ENCODE measurements around the gene SEC16B. TPM values are rescaled to one million over a fixed set of nuclear protein-coding genes. Genes with fewer than 3 reads are reported as not detected.

The SEC16B gene
- total and polyA plus RNA-seq, 2 donors from 2014 or later, result 3.5 to 4.8 TPM

DNA sequence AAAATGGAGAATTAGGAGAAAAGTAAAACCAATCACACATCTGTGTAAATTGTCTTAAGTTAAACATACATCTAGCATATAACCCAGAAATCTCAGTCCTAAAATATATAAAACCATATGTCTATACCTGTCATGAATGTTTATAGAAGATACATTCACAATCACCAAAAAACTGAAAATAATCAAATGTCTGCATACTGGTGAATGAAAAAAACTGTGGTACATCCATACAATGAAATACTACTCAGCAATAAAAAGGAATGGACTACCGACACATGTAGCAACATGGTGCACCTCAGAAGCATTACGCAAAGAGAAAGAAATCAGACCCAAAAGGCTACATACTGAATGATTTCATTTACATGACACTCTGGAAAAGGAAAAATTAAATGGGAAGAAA lies 47.7 kb upstream of the SEC16B start:
- intact Hi-C loops (cut with DNase I), result no loop called here
- FAIRE-seq, result no peak

GRCh38 chr1:178011864-178012503 lies 42.1 kb upstream of the SEC16B start:
- intact Hi-C loops (cut with DNase I), result no loop called here
- TF ChIP-seq CTCF (IDR thresholded peaks at IDR 0.05; ENCODE audit: borderline replicate concordance, extremely low read depth, insufficient read depth), result no peak
- no peak for FAIRE-seq

More for the DNA sequence above, 47.7 kb upstream of the SEC16B start:
- Histone ChIP-seq H3K4me1 (ENCODE audit: control insufficient read depth in 2 of 3, insufficient read depth in 2 of 3, low read depth in 1 of 3, low read length in 3 of 3) (peaks cover 0 to 4% (median 0%) of the 10 kb centered on the region in 3 donors), H3K36me3 (ENCODE audit: control insufficient read depth in 2 of 3, insufficient read depth in 3 of 3, low read length in 3 of 3) (peaks cover 0 to 23% (median 7%) of the 10 kb centered on the region in 3 donors), H3K27ac (ENCODE audit: low read depth in 2 of 2, low read length in 2 of 2) (no peak overlapping the region), H3K4me3 (ENCODE audit: low read length in 3 of 3) (no peak overlapping the region), H3K9me3 (ENCODE audit: control insufficient read depth in 2 of 3, insufficient read depth in 1 of 3, low read length in 3 of 3) (no peaks in the 10 kb centered on the region), H3K9ac (ENCODE audit: low read length in 3 of 3) (no peak overlapping the region), H3K27me3 (ENCODE audit: control insufficient read depth, insufficient read depth, low read length) (no peaks in the 10 kb centered on the region)
- no peak for TF ChIP-seq CTCF (IDR thresholded peaks at IDR 0.05; ENCODE audit: borderline replicate concordance, extremely low read depth, insufficient read depth)
- no peak for DNase-seq

DNA sequence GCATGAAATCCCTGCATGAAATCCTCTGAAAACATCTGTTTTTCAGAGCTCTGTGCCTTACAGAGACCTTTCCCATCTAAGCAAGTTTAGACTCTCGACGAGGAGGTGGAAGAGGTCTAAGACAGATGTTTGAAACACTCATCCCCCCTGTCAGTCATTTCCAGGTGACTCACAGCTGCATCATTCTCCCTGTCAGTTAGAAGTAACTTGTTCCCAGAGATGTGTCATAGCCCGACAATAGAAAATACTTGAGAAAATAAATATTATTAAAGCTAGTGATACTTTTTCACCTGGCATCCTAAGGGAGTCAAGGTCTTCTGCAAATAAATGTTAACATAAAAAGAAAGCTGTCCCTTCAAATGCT lies 41.6 kb upstream of the SEC16B start:
- no peak for TF ChIP-seq CTCF (IDR thresholded peaks at IDR 0.05; ENCODE audit: borderline replicate concordance, extremely low read depth, insufficient read depth)
- Histone ChIP-seq H3K4me3 (ENCODE audit: low read length in 3 of 3) (no peak overlapping the region), H3K27ac (ENCODE audit: low read depth in 2 of 2, low read length in 2 of 2) (no peak overlapping the region), H3K9me3 (ENCODE audit: control insufficient read depth in 2 of 3, insufficient read depth in 1 of 3, low read length in 3 of 3) (no peaks in the 10 kb centered on the region), H3K27me3 (ENCODE audit: control insufficient read depth, insufficient read depth, low read length) (no peaks in the 10 kb centered on the region), H3K4me1 (ENCODE audit: control insufficient read depth in 2 of 3, insufficient read depth in 2 of 3, low read depth in 1 of 3, low read length in 3 of 3) (no peaks in the 10 kb centered on the region), H3K9ac (ENCODE audit: low read length in 3 of 3) (no peak overlapping the region), H3K36me3 (ENCODE audit: control insufficient read depth in 2 of 3, insufficient read depth in 3 of 3, low read length in 3 of 3) (peaks cover 0 to 4% (median 3%) of the 10 kb centered on the region in 3 donors)
- DNase-seq (peak in 1 of 5 donors; percentile 21), FAIRE-seq (no peak)
- intact Hi-C loops (cut with DNase I), result no loop called here

More at GRCh38 chr1:178011864-178012503, 42.1 kb upstream of the SEC16B start:
- H3K4me3 ChIP-seq (ENCODE audit: low read length in 3 of 3), result no peak overlapping the region
- H3K9me3 ChIP-seq (ENCODE audit: control insufficient read depth in 2 of 3, insufficient read depth in 1 of 3, low read length in 3 of 3), result no peaks in the 10 kb centered on the region
- H3K4me1 ChIP-seq (ENCODE audit: control insufficient read depth in 2 of 3, insufficient read depth in 2 of 3, low read depth in 1 of 3, low read length in 3 of 3), result no peaks in the 10 kb centered on the region
- no peaks in the 10 kb centered on the region for H3K27me3 ChIP-seq (ENCODE audit: control insufficient read depth, insufficient read depth, low read length)
- H3K9ac ChIP-seq (ENCODE audit: low read length in 3 of 3), result no peak overlapping the region
- no peak overlapping the region for H3K27ac ChIP-seq (ENCODE audit: low read depth in 2 of 2, low read length in 2 of 2)
- H3K36me3 ChIP-seq (ENCODE audit: control insufficient read depth in 2 of 3, insufficient read depth in 3 of 3, low read length in 3 of 3), result peaks cover 0 to 6% (median 4%) of the 10 kb centered on the region in 3 donors
- DNase-seq, result no peak

All from kidney (tissue), 14 donors.